LNCaP clone FGC (cell line): ENCODE data around the gene KCNJ9.

ENCODE experiments used
- DNase-seq: peaks from one replicate; pipeline ENCODE4 v3.0.0-alpha.2; 2011; ENCODE audit warnings: low read depth
- H3K4me3 ChIP-seq: 2 replicates; pipeline ENCODE4 v1.5.1; 2011; ENCODE audit warnings: mild to moderate bottlenecking, low read depth, low read length, control low read depth
- TF ChIP-seq, protein P1 (sequence below): IDR thresholded peaks from 2 replicates; pipeline ENCODE4 v1.5.1; 2012; ENCODE audit warnings: mild to moderate bottlenecking; ENCODE audit not compliant: control insufficient read depth, insufficient read depth; ENCODE audit errors: extremely low read depth

Gene KCNJ9

DNA sequence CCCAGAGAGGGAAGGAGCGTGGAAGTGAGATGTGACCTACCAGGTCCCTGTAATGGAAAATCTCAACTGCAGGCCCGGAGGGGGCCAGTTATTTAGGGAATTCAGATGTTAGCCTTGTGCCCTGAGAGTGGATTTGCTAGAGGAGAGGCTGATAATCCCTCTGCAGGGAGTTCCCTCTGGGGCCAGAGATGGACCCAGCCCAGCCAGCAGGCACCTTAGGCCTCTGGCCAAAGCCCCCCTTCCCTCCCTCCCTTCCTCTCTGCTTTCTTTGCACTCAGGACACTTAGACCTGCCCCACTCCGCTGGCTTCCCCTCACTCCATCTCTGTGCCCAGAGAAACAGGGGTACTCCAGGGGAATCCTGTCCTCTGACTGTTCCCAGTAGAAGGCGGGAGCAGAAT lies 32.7 kb downstream of the KCNJ9 start:
- H3K4me3 ChIP-seq = no peak overlapping the region
- TF ChIP-seq, protein P1, sequence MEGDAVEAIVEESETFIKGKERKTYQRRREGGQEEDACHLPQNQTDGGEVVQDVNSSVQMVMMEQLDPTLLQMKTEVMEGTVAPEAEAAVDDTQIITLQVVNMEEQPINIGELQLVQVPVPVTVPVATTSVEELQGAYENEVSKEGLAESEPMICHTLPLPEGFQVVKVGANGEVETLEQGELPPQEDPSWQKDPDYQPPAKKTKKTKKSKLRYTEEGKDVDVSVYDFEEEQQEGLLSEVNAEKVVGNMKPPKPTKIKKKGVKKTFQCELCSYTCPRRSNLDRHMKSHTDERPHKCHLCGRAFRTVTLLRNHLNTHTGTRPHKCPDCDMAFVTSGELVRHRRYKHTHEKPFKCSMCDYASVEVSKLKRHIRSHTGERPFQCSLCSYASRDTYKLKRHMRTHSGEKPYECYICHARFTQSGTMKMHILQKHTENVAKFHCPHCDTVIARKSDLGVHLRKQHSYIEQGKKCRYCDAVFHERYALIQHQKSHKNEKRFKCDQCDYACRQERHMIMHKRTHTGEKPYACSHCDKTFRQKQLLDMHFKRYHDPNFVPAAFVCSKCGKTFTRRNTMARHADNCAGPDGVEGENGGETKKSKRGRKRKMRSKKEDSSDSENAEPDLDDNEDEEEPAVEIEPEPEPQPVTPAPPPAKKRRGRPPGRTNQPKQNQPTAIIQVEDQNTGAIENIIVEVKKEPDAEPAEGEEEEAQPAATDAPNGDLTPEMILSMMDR = no peak
- no peak for DNase-seq

DNA sequence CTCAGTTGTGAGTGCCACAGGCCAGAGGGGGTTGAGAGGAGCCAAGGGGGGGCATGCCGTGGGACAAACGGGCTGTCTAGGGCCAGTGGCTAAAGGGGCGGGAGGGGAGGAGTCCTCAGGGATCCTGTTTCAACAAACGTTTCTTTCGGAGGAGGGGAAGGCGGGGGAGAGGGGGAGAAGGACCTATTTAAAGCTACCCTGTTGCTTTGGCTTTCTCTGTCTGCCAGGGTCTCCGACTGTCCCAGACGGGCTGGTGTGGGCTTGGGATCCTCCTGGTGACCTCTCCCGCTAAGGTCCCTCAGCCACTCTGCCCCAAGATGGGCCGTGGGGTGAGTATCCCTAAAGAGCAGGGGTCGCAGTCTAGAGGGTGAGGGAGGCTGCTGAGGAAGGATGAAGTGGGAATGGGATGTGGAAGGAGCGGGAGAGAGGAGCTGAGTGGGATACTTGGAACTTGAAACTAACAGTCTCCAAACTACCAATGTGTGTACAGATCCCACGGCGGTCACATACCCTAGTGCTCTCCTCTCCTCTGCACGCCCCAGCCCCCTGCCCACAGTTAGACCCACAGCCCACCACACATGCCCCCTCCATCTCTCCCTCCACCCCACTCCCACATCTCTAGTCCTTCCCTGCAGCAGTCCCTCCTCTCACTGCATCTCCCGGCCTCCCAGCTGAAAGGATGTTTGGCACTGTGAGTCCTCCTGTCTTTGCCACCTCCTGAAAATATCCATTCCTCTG lies 34.4 kb downstream of the KCNJ9 start, which contains the start of gene ATP1A2:
Gene ATP1A2 (plus strand): TSS at position 215 of the 738 bp plus-strand sequence. CDS start 103 bp downstream, at position 318.
- H3K4me3 ChIP-seq = no peak within 1 kb of the TSS
- TF ChIP-seq, protein P1 = no peak
- DNase-seq = no peak

DNA sequence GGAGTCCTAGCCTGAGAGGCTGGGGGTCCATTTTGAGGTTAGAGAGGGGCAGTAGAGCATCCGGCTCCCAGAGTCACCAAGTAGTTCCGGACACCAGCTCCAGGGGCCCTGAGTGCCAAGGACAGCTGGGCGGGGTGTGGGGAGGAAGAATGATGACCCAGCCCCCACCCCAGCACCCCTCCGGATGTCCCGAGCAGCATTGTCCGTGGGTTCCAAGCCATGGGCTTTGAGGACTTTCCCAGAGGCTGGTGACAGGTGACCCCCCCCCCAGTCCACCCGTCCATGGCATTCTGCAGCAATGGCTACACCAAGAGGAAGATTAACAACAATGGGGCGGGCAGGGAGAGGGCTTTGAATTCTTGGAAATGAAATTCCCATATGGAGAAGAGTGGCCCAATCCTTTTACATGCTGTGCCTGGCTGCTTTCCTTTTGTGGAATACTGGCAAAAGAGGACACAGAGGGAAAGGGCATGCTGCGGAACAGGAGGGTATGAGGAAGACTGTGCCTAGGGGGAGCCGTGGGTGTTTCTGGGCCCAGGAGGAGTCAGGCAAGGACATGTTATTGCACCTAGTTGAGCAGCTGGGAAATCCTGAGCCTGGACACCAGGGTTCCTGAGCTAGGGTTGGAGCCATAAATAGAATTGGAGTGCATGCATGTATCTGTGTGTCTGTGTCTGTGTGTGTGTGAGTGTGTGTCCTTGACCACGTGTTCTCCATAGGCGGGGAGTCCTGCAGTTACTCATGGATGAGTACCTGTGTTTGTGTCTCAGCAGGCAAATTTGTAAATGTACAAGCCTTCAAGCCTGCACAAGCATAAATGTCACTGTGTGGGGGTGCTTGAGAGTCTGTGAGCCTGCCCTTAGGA lies 35.2 kb downstream of the KCNJ9 start:
- DNase-seq = no peak

DNA sequence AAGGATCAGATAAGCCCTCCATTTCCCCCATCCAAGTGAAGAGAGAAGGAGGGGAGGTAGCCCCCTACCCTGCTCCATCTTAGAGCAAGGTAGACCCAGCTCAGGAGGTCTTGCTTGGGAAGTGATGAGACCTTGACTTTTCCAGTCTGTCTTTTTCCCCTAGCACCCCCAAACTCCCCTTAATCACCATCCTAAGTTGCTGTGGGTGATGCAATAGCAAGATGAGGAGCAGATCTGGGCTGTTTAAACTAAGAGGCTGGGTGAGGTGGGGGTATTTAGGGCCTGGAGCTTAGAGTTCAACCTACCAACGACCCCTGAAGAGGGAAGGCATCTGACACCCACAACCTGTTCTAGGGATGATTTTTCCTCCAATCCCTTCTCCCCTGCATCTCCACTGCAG lies 36.0 kb downstream of the KCNJ9 start:
- DNase-seq = no peak
- TF ChIP-seq, protein P1 = no peak
- H3K4me3 ChIP-seq = no peak overlapping the region

More for the DNA sequence above, 35.2 kb downstream of the KCNJ9 start:
- TF ChIP-seq, protein P1 = no peak
- no peak overlapping the region for H3K4me3 ChIP-seq

DNA sequence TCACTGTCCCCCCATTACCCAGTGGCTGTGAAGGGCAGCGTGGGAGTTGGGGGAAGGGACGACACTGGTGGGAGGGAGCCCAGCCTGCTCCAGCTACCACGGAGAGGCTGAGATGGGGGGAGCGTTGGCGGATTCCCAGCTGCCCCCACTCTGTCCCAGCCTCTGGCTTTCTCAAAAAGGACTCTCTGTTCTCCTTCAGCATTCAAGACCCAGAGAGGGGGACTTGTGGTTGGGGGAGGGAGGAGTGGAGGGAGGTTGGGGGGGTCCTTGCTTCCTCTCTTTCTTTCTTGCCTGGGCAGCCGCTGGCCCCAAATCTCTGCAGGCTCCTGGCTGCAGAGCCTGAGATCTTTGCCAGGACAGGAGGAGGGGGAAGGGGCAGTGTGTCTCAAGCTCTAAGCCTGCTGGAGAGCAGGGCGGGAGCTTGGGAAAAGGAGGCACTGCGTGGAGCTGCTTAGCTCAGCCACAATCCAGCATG lies 36.4 kb downstream of the KCNJ9 start:
- no peak for DNase-seq
- TF ChIP-seq, protein P1 = no peak
- H3K4me3 ChIP-seq = no peak overlapping the region

DNA sequence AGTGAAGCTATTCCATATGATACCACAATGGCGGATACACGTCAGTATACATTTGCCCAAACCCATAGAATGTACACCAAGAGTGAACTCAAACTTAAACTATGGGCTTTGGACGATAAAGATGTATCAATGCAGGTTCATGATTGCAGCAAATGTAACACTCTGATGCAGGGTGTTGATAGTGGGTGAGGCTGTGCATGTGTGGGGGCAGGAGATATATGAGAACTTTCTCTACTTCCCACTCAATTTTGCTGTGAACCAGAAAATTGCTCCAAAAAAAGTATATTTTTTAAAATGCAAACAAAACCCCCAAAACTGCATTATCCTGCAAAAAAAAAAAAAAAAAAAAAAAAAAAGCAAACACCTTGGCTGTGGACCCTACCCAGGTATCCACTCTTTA lies 37.6 kb downstream of the KCNJ9 start:
- no peak for DNase-seq
- no peak overlapping the region for H3K4me3 ChIP-seq
- TF ChIP-seq, protein P1 = no peak
